Measurements from ENCODE around the gene MRAS.
A peak's percentile ranks its signal among the peaks of the same experiment; 100 is the strongest.

The MRAS gene

DNA sequence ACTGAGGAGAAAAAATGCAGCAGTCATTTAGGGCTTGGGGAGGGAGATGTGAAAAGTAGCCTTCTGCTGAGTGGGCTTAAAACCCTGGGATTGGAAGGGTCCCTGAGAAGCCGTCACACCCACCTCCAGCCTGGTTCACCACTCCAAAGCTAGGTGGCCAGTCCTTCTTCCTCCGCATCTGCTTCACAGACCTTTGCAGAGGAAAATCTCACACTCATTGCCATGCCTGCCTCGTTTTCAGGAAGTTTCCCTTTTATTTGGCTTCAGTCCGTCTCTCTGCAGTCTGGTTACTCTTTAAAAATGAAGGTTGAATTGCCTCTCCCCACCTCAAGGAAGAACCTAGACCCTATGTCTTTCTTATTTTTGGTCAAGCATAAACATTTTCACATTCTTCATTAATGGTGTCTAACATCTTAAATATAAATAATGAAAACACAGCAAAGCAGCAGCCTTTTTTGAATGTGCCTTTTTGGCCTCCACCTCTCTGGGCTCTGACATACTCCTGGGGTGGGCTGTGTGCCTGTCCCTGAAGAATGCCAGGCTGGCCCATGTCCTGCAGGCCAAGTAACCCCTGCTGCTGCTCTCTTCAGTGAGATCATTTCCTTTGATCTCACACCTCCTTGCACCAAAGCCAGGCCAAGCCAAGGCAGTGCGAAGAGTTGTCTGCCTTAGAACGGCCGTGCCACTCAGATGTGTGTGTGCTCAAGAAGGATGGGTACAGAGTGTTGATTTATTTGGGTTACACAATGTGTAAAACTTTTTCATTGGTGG is 11.0 kb downstream of the MRAS start:
- 83 to 87% methylated on average over 4 to 7 of the region's 7 CpGs for WGBS, 2 experiments (ENCODE audit: insufficient coverage in 2 of 2)
- peaks cover 9% of the 10 kb centered on the region for H3K4me1 ChIP-seq (ENCODE audit: control insufficient read depth, insufficient read depth, low read length, poor library complexity, severe bottlenecking)

DNA sequence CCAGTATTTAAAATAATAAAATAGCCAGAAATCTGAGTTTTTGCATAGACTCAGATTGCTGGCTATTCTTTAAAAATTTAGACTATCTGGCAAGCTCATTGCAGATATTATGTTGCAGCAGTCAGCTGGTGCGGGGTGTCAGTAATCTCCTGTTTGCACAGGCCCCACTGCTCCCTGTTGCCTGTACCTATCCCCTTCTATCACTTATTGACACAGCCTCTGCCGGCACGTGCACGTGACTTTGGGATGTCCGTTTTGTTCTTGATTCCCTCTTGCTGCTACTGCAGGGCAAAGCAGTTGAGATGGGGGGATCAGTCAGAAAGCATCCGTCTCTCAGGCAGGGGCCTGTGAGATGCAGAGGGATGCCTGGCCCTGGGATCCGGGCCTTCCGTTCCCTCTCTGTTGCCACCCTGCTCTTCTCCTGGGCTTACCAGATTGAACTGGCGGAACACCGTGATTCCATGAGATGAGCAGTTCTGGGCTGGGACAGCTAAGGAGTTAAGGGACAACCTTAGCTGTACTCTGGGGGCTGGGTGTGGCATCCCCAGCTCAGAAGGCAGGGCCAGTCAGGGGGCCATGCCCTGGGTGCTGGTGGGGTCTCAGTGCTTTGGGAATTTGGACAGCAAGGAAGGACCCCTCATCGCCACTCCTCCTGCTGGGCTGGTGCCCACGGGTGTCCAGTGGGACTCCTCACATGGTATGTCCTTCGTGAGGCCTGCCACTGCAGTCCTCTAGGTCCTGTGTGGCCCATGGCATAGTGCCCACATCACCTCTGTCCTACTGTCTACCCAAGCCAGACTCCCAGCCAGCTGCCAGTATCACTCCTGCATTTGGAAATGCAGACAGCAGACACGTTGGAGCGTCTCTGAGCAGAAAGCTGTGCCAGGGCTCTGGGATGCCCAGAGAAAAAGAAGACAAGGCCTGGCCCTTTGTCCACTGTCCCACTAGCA is 11.8 kb downstream of the MRAS start:
- Histone ChIP-seq H3K9me3 (ENCODE audit: control insufficient read depth, low read length) (no peaks in the 10 kb centered on the region), H3K36me3 (ENCODE audit: control insufficient read depth, insufficient read depth, low read length) (peaks cover 5% of the 10 kb centered on the region), H3K27ac (ENCODE audit: low read depth, low read length, severe bottlenecking) (no peak overlapping the region), H3K4me1 (ENCODE audit: control insufficient read depth, insufficient read depth, low read length, poor library complexity, severe bottlenecking) (peaks cover 9% of the 10 kb centered on the region), H3K4me3 (ENCODE audit: extremely low read depth, insufficient read depth, low read length, poor library complexity, severe bottlenecking) (no peak overlapping the region)
- WGBS, 2 experiments (ENCODE audit: insufficient coverage in 2 of 2) = 96% methylated on average over 11 to 13 of the region's 15 CpGs

More for the DNA sequence above, 11.0 kb downstream of the MRAS start:
- Histone ChIP-seq H3K9me3 (ENCODE audit: control insufficient read depth, low read length) (no peaks in the 10 kb centered on the region), H3K36me3 (ENCODE audit: control insufficient read depth, insufficient read depth, low read length) (peaks cover 7% of the 10 kb centered on the region), H3K27ac (ENCODE audit: low read depth, low read length, severe bottlenecking) (peak overlapping the region; percentile 23), H3K4me3 (ENCODE audit: extremely low read depth, insufficient read depth, low read length, poor library complexity, severe bottlenecking) (no peak overlapping the region)

DNA sequence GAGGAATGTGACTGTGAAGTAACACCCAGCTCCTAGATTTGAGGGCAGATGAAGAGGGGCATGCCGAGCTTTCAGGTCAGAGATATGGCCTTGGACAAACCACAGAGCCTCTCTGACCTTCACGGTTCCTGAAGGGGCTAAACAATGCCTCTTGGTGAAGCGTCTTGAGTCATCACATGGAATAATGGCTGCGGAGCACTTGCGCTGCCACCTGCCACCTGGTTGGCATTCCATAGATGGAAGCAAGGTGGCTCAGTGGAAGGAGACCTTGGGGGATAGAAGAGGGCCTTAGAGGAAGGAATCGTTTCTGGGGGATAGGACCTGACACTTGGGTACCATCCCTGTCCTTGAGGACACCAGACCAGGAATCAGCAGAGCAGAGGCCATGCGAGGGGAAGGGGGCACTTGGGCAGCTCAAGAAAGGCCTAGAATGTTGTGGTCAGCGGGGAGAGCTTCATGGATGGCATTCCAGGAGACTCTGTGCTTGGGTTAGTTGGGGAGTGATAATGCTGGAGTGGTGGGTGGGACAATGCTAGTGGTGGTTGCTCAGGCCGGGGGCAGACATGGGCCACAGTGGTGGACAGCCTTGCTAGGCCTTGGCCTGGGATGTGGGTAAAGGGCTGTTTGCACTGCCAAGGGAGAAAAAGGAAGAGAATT is 12.6 kb downstream of the MRAS start:
- peaks cover 9% of the 10 kb centered on the region for H3K4me1 ChIP-seq (ENCODE audit: control insufficient read depth, insufficient read depth, low read length, poor library complexity, severe bottlenecking)
- H3K36me3 ChIP-seq (ENCODE audit: control insufficient read depth, insufficient read depth, low read length) = no peaks in the 10 kb centered on the region
- WGBS, 2 experiments (ENCODE audit: insufficient coverage in 2 of 2) = 91 to 97% methylated on average over 8 to 9 of the region's 9 CpGs

DNA sequence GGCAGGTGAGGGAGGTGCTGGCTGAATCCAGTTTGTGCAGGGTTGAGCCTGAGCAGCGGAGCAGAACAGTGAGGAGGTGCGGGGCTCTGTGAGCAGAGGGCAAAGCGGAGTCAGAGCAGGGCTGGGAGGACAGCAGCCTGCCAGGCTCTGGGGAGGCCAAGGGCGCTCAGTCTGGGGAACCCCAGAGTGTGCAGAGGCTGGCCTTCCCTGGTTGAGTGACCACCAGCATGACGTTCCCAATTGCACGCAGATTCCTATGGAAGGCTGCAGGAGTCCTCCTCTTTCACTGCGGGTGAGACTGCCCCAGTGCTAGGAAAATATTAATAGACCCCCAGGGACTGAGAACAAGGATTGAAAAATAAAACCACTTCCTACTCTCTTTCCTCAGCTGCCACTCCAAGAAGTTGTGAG is 13.2 kb downstream of the MRAS start:
- H3K36me3 ChIP-seq (ENCODE audit: control insufficient read depth, insufficient read depth, low read length) = no peaks in the 10 kb centered on the region
- peaks cover 9% of the 10 kb centered on the region for H3K4me1 ChIP-seq (ENCODE audit: control insufficient read depth, insufficient read depth, low read length, poor library complexity, severe bottlenecking)
- H3K27ac ChIP-seq (ENCODE audit: low read depth, low read length, severe bottlenecking) = no peak overlapping the region
- no peaks in the 10 kb centered on the region for H3K9me3 ChIP-seq (ENCODE audit: control insufficient read depth, low read length)
- 100% methylated on average over 5 to 7 of the region's 7 CpGs for WGBS, 2 experiments (ENCODE audit: insufficient coverage in 2 of 2)
- H3K4me3 ChIP-seq (ENCODE audit: extremely low read depth, insufficient read depth, low read length, poor library complexity, severe bottlenecking) = no peak overlapping the region

More for the DNA sequence above, 12.6 kb downstream of the MRAS start:
- no peak overlapping the region for H3K4me3 ChIP-seq (ENCODE audit: extremely low read depth, insufficient read depth, low read length, poor library complexity, severe bottlenecking)
- H3K9me3 ChIP-seq (ENCODE audit: control insufficient read depth, low read length) = no peaks in the 10 kb centered on the region
- H3K27ac ChIP-seq (ENCODE audit: low read depth, low read length, severe bottlenecking) = no peak overlapping the region

DNA sequence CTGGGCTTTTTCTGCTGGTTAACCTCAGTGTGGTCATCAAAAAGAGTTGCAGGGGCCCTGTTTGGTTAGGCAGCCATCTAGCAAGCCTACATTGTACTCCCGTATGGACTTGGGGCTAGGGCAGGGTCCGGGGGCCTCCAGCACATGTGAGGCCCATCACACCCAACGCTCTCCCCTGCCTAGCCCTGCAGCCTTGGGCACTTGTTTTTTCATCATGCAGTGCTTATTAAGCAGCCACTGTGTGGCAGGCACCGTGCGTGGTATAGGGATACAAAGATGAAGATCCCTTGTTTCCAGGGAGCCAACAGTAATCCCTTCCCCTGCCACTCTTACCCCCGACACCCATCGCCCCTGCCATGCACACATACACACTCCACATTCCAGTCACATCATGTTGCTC is 14.2 kb downstream of the MRAS start:
- no peak overlapping the region for H3K4me3 ChIP-seq (ENCODE audit: extremely low read depth, insufficient read depth, low read length, poor library complexity, severe bottlenecking)
- H3K4me1 ChIP-seq (ENCODE audit: control insufficient read depth, insufficient read depth, low read length, poor library complexity, severe bottlenecking) = peaks cover 9% of the 10 kb centered on the region
- H3K27ac ChIP-seq (ENCODE audit: low read depth, low read length, severe bottlenecking) = no peak overlapping the region
- 97 to 99% methylated on average over 7 of the region's 7 CpGs for WGBS, 2 experiments (ENCODE audit: insufficient coverage in 2 of 2)
- no peaks in the 10 kb centered on the region for H3K36me3 ChIP-seq (ENCODE audit: control insufficient read depth, insufficient read depth, low read length)
- H3K9me3 ChIP-seq (ENCODE audit: control insufficient read depth, low read length) = no peaks in the 10 kb centered on the region

DNA sequence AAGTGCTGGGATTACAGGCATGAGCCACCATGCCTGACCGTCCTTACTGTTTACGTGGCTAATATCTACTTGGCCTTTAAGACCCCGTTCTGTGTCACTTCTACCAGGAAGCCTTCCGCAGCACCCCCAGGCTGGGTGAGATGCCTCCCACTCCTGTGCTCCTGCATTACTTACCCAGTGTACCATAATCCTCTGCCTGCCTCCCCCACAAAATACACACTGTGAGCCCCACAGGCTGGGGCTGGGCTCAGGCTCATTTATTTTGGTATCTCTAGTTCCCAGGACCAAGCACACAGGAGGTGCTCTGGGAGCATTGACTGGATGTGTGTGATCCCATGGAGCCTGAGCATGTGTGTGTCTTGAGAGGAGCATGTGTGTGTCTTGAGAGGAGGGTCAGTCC is 14.9 kb downstream of the MRAS start:
- Histone ChIP-seq H3K9me3 (ENCODE audit: control insufficient read depth, low read length) (no peaks in the 10 kb centered on the region), H3K36me3 (ENCODE audit: control insufficient read depth, insufficient read depth, low read length) (no peaks in the 10 kb centered on the region), H3K4me1 (ENCODE audit: control insufficient read depth, insufficient read depth, low read length, poor library complexity, severe bottlenecking) (peaks cover 9% of the 10 kb centered on the region), H3K27ac (ENCODE audit: low read depth, low read length, severe bottlenecking) (no peak overlapping the region), H3K4me3 (ENCODE audit: extremely low read depth, insufficient read depth, low read length, poor library complexity, severe bottlenecking) (no peak overlapping the region)
- WGBS, 2 experiments (ENCODE audit: insufficient coverage in 2 of 2) = 90 to 98% methylated on average over 4 of the region's 4 CpGs

DNA sequence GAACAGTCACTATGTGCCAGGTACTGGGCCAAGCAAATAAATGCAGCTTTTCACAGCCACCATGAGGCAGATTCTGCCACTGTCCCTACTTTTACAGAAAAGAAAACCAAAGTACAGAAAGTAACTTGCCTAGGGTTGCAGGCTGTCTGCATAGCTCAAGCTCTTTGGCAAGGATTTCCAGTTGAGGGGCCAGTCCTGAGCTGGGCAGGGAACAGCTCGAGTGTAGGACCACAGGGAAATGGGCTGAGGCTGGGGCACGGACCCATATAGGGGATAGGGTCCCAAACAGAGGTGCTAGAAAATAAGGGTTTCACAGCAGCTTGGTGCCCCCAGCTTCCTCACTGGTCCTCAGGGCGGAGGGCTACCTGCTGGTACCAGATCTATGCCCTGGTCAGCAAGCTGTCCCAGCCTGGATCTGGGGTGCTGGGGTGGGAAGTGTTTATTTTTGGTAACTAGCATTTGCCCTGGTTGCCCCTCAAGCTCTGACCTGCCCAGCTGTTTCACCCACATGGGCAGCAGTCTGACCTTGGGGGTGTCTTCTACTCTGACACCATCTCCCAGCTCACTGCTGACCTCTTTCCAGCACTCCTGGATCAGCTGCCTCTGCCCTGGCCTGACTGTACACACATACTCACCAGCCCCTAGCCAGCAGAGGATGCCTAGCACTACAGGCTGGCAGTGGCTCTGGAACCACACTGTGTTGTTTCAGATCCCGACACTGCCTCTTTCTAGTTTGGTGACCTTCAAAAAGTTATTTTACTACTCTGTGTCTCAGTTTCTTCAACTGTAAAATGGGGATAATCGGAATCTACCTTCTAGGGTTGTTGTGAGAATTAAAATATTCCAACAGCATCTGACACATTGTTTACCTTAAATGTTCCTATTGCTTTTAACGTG is 16.2 kb downstream of the MRAS start:
- Histone ChIP-seq H3K36me3 (ENCODE audit: control insufficient read depth, insufficient read depth, low read length) (no peaks in the 10 kb centered on the region), H3K4me3 (ENCODE audit: extremely low read depth, insufficient read depth, low read length, poor library complexity, severe bottlenecking) (no peak overlapping the region), H3K27ac (ENCODE audit: low read depth, low read length, severe bottlenecking) (no peak overlapping the region), H3K4me1 (ENCODE audit: control insufficient read depth, insufficient read depth, low read length, poor library complexity, severe bottlenecking) (peaks cover 3% of the 10 kb centered on the region), H3K9me3 (ENCODE audit: control insufficient read depth, low read length) (no peaks in the 10 kb centered on the region)
- 93 to 100% methylated on average over 2 of the region's 6 CpGs for WGBS, 2 experiments (ENCODE audit: insufficient coverage in 2 of 2)

DNA sequence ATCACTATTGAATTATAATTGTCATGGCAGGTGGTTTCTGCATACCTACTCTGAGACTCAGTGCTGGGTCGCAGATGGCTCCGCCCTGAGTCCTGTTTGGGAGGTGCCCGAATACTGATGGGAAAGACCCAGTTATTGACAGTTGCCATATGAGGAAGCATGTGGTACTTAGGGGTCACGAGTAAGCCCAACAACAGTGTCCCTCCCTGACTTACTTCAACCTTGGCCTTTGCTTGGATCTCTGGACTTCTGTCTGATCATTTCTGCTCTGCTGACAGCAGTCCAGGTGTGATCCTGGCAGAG is 16.8 kb downstream of the MRAS start:
- Histone ChIP-seq H3K36me3 (ENCODE audit: control insufficient read depth, insufficient read depth, low read length) (no peaks in the 10 kb centered on the region), H3K9me3 (ENCODE audit: control insufficient read depth, low read length) (no peaks in the 10 kb centered on the region), H3K4me1 (ENCODE audit: control insufficient read depth, insufficient read depth, low read length, poor library complexity, severe bottlenecking) (peaks cover 3% of the 10 kb centered on the region), H3K27ac (ENCODE audit: low read depth, low read length, severe bottlenecking) (no peak overlapping the region), H3K4me3 (ENCODE audit: extremely low read depth, insufficient read depth, low read length, poor library complexity, severe bottlenecking) (no peak overlapping the region)
- 81 to 93% methylated on average over 3 to 4 of the region's 4 CpGs for WGBS, 2 experiments (ENCODE audit: insufficient coverage in 2 of 2)

DNA sequence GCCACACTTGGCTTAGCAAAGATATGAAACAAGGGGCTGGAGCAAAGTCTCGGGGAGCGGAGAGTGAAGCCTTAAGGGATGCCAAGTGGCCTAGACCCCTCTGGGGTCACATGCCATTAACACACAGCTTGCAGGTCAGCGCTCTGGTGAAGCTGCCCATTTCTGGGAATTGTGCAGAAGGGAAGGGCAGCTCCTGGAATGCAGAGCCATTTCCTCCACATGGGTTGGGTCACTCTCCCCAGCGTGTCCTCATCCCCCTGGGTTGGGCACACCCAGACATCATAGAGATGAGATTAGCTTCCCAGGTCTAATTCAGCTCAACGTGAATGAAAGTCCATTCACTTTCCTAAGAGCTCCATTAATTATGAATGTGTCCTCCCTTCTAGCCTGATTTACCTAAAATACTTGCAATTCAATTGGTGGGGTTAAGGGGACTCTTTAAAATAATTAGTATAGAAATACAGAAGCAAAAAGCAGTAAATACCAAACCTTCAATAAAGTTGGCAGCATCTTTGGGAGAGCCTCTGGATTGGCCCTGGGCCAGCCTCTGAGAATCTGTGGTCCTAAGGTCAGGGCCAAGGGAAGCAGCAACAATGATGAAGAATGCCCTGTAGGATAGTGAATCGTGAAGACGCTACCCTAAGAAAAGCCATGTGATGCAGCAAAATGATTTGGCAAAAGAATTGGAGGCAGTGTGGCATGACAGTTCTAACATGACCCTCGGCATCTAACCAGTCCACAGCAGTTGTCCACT is 17.8 kb downstream of the MRAS start:
- H3K36me3 ChIP-seq (ENCODE audit: control insufficient read depth, insufficient read depth, low read length) = no peaks in the 10 kb centered on the region
- no peak overlapping the region for H3K27ac ChIP-seq (ENCODE audit: low read depth, low read length, severe bottlenecking)
- WGBS, 2 experiments (ENCODE audit: insufficient coverage in 2 of 2) = 96 to 97% methylated on average over 7 of the region's 8 CpGs
- no peak overlapping the region for H3K4me3 ChIP-seq (ENCODE audit: extremely low read depth, insufficient read depth, low read length, poor library complexity, severe bottlenecking)
- peaks cover 3% of the 10 kb centered on the region for H3K4me1 ChIP-seq (ENCODE audit: control insufficient read depth, insufficient read depth, low read length, poor library complexity, severe bottlenecking)
- H3K9me3 ChIP-seq (ENCODE audit: control insufficient read depth, low read length) = no peaks in the 10 kb centered on the region

Data from mesodermal cell (in vitro differentiated cells).